ENCODE data around the gene LNP1. TPM values are rescaled to one million over a fixed set of nuclear protein-coding genes. Genes with fewer than 3 reads are reported as not detected.

Gene LNP1
- total and polyA plus RNA-seq, 2 donors from 2014 or later: 1.7 to 4.4 TPM

DNA sequence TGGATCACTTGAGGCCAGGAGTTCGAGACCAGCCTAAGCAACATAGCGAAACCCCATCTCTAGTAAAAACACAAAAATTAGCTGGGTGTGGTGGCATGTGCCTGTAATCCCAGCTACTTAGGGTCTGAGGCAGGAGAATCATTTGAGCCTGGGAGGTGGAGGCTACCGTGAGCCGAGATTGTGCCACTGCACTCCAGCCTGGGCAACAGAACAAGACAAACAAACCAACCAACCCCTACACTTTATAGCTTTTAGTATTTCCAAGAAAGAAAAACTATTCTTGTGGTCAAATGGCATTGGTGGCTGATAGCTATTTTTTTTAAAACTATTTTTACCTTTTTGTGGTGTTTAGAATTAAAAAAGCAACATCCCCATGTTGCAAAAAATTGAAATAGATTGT lies 98.3 kb downstream of the LNP1 start:
- Histone ChIP-seq H3K4me3 (ENCODE audit: low read length in 3 of 3) (no peak overlapping the region), H3K9ac (ENCODE audit: low read length in 3 of 3) (no peak overlapping the region), H3K4me1 (ENCODE audit: control insufficient read depth in 2 of 3, insufficient read depth in 2 of 3, low read depth in 1 of 3, low read length in 3 of 3) (no peaks in the 10 kb centered on the region), H3K9me3 (ENCODE audit: control insufficient read depth in 2 of 3, insufficient read depth in 1 of 3, low read length in 3 of 3) (no peaks in the 10 kb centered on the region), H3K36me3 (ENCODE audit: control insufficient read depth in 2 of 3, insufficient read depth in 3 of 3, low read length in 3 of 3) (no peaks in the 10 kb centered on the region), H3K27ac (ENCODE audit: low read depth in 2 of 2, low read length in 2 of 2) (no peak overlapping the region), H3K27me3 (ENCODE audit: control insufficient read depth, insufficient read depth, low read length) (no peaks in the 10 kb centered on the region)
- FAIRE-seq (no peak), DNase-seq (no peak)
- intact Hi-C loops (cut with DNase I): no loop called here
- TF ChIP-seq, protein P1, sequence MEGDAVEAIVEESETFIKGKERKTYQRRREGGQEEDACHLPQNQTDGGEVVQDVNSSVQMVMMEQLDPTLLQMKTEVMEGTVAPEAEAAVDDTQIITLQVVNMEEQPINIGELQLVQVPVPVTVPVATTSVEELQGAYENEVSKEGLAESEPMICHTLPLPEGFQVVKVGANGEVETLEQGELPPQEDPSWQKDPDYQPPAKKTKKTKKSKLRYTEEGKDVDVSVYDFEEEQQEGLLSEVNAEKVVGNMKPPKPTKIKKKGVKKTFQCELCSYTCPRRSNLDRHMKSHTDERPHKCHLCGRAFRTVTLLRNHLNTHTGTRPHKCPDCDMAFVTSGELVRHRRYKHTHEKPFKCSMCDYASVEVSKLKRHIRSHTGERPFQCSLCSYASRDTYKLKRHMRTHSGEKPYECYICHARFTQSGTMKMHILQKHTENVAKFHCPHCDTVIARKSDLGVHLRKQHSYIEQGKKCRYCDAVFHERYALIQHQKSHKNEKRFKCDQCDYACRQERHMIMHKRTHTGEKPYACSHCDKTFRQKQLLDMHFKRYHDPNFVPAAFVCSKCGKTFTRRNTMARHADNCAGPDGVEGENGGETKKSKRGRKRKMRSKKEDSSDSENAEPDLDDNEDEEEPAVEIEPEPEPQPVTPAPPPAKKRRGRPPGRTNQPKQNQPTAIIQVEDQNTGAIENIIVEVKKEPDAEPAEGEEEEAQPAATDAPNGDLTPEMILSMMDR (IDR thresholded peaks at IDR 0.05; ENCODE audit: borderline replicate concordance, extremely low read depth, insufficient read depth): no peak

DNA sequence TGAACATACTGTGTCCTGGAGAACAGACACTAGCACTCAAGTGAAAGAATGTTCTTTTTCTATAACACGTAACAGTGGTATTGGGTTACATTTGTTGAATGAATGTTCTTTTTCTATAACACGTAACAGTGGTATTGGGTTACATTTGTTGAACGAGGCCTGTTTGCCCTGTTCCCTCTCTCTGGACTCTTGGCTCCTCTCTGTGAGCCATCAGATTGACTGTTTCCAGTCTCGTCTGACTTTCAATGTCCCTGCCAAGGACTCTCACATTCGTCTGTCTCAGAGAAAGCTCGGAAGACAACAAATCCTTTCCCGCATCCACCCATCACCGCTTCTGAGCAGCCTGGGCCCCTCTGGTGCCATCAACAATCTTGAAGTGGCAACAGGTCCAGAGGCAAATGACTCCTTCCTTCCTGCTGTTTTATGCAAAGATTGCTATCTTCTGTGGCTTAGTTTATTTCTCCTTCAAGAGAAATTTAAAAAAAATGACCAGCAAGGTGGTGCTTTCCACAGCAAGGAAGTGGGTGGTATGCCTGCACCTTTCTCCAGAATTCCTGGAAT lies 99.1 kb downstream of the LNP1 start:
- DNase-seq: no peak
- H3K9me3 ChIP-seq (ENCODE audit: control insufficient read depth in 2 of 3, insufficient read depth in 1 of 3, low read length in 3 of 3): no peaks in the 10 kb centered on the region
- intact Hi-C loops (cut with DNase I): no loop called here

DNA sequence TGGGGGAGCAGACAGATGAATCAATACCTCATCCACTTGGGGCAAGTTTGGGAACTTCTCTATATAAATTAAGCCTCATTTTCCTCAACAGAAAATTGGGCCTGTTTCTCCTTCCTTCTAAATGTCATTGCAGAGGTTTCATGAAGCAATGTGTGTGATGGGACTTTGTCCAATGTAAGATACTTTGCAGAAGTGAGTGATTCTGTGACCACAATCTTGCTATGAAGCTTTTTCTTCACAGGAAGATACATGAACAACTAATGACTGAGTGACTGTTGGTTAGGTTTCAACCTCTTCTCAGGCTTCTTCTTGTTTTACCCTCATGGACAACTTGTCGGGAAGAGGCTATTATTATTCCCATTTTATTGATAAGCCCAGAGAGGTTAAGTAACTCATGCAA lies 102.1 kb downstream of the LNP1 start:
- Histone ChIP-seq H3K9me3 (ENCODE audit: control insufficient read depth in 2 of 3, insufficient read depth in 1 of 3, low read length in 3 of 3) (no peaks in the 10 kb centered on the region), H3K4me3 (ENCODE audit: low read length in 3 of 3) (no peak overlapping the region), H3K9ac (ENCODE audit: low read length in 3 of 3) (no peak overlapping the region), H3K27ac (ENCODE audit: low read depth in 2 of 2, low read length in 2 of 2) (no peak overlapping the region), H3K4me1 (ENCODE audit: control insufficient read depth in 2 of 3, insufficient read depth in 2 of 3, low read depth in 1 of 3, low read length in 3 of 3) (no peaks in the 10 kb centered on the region), H3K36me3 (ENCODE audit: control insufficient read depth in 2 of 3, insufficient read depth in 3 of 3, low read length in 3 of 3) (no peaks in the 10 kb centered on the region), H3K27me3 (ENCODE audit: control insufficient read depth, insufficient read depth, low read length) (no peaks in the 10 kb centered on the region)
- no peak for FAIRE-seq
- TF ChIP-seq, protein P1 (IDR thresholded peaks at IDR 0.05; ENCODE audit: borderline replicate concordance, extremely low read depth, insufficient read depth): no peak
- DNase-seq: no peak
- intact Hi-C loops (cut with DNase I): no loop called here

More for the DNA sequence above, 99.1 kb downstream of the LNP1 start:
- Histone ChIP-seq H3K27me3 (ENCODE audit: control insufficient read depth, insufficient read depth, low read length) (no peaks in the 10 kb centered on the region), H3K4me3 (ENCODE audit: low read length in 3 of 3) (no peak overlapping the region), H3K9ac (ENCODE audit: low read length in 3 of 3) (no peak overlapping the region), H3K4me1 (ENCODE audit: control insufficient read depth in 2 of 3, insufficient read depth in 2 of 3, low read depth in 1 of 3, low read length in 3 of 3) (no peaks in the 10 kb centered on the region), H3K36me3 (ENCODE audit: control insufficient read depth in 2 of 3, insufficient read depth in 3 of 3, low read length in 3 of 3) (no peaks in the 10 kb centered on the region), H3K27ac (ENCODE audit: low read depth in 2 of 2, low read length in 2 of 2) (no peak overlapping the region)
- FAIRE-seq: no peak
- TF ChIP-seq, protein P1 (IDR thresholded peaks at IDR 0.05; ENCODE audit: borderline replicate concordance, extremely low read depth, insufficient read depth): no peak

Other genes starting within 250 kb of the LNP1 start
- gene TBC1D23, start 140.5 kb upstream of the LNP1 start, total RNA-seq: 46.9 TPM
- 18.0 TPM for gene TBC1D23, start 140.5 kb upstream of the LNP1 start, polyA plus RNA-seq (ENCODE audit: insufficient read depth, low read depth, low replicate concordance)
- 57.5 TPM for gene NIT2, start 66.8 kb upstream of the LNP1 start, total RNA-seq
- gene NIT2, start 66.8 kb upstream of the LNP1 start, polyA plus RNA-seq (ENCODE audit: insufficient read depth, low read depth, low replicate concordance): 180 TPM
- 42.7 TPM for gene TOMM70, start 450 bp upstream of the LNP1 start, total RNA-seq
- 27.6 TPM for gene TOMM70, start 450 bp upstream of the LNP1 start, polyA plus RNA-seq (ENCODE audit: insufficient read depth, low read depth, low replicate concordance)
- 3.4 TPM for gene TMEM45A, start 91.1 kb downstream of the LNP1 start, total RNA-seq
- gene TMEM45A, start 91.1 kb downstream of the LNP1 start, polyA plus RNA-seq (ENCODE audit: insufficient read depth, low read depth, low replicate concordance): 4.6 TPM
- not detected for gene ADGRG7, start 208.1 kb downstream of the LNP1 start, total RNA-seq
- not detected for gene ADGRG7, start 208.1 kb downstream of the LNP1 start, polyA plus RNA-seq (ENCODE audit: insufficient read depth, low read depth, low replicate concordance)

All from kidney (tissue), 14 donors.